ENCODE data around the gene CALCB. TPM values are rescaled to one million over a fixed set of nuclear protein-coding genes. Genes with fewer than 3 reads are reported as not detected.

The CALCB gene
- total and polyA plus RNA-seq, 2 of the 4 experiments (the other 2 are of a cell fraction) = not detected

GRCh38 chr11:15034687-15035267 is 38.6 kb upstream of the CALCB start:
- no TSS peak for BruUV-seq (replicated peaks)
- no peaks in the 10 kb centered on the region for H4K20me1 ChIP-seq (ENCODE audit: insufficient read depth, low read length)
- no peak overlapping the region for H2BK20ac ChIP-seq (ENCODE audit: low read depth, low read length)
- H4K8ac ChIP-seq (ENCODE audit: low read depth in 2 of 2, low read length in 2 of 2) = no peak overlapping the region
- intact Hi-C loops (cut with micrococcal nuclease) (no loop called here), in situ Hi-C loops (cut with MboI; ENCODE audit: low sequenced_read_pairs) (no loop called here), dilution Hi-C loops (cut with HindIII; ENCODE audit: low sequenced_read_pairs, unreplicated experiment) (no loop called here)
- no peak overlapping the region for H3K4me3 ChIP-seq (ENCODE audit: insufficient read depth, low read depth, low read length)
- no peak overlapping the region for H2AK9ac ChIP-seq (replicated peaks; ENCODE audit: low read depth, low read length, poor library complexity)
- H2BK120ac ChIP-seq (ENCODE audit: low read depth, low read length) = no peak overlapping the region
- DNase-seq (no peak), ATAC-seq (ENCODE audit: low read depth) (no peak)
- CTCF ChIA-PET = no interaction called here
- WGBS, 2 experiments (ENCODE audit: extremely low coverage in 2 of 2, insufficient read length in 1 of 2) = 48% methylated on average over 2 of the region's 5 CpGs; no CpG with 5 or more reads in 1 of the 2 experiments
- no peaks in the 10 kb centered on the region for H3K9me3 ChIP-seq (ENCODE audit: control insufficient read depth, insufficient read depth, low read length)
- no peak overlapping the region for H4K5ac ChIP-seq (ENCODE audit: low read depth, low read length)
- no peak overlapping the region for H3K14ac ChIP-seq (replicated peaks; ENCODE audit: low read depth, low read length)
- H3K18ac ChIP-seq (ENCODE audit: low read depth, low read length) = no peak overlapping the region
- peaks cover 1% of the 10 kb centered on the region; the same call in 1 of the 2 replicates for H3K27me3 ChIP-seq (ENCODE audit: control insufficient read depth, insufficient read depth, low read length)
- no peak overlapping the region for H3K9ac ChIP-seq (ENCODE audit: low read depth, low read length)
- POLR2A ChIA-PET (ENCODE audit: unreplicated experiment) = no interaction called here
- no peaks in the 10 kb centered on the region for H3K79me1 ChIP-seq (ENCODE audit: low read depth in 1 of 2, low read length in 2 of 2)
- H2BK15ac ChIP-seq (ENCODE audit: low read depth, low read length) = no peak overlapping the region
- no peak overlapping the region for H3K23ac ChIP-seq (ENCODE audit: low read depth, low read length)
- no peak overlapping the region for H2AFZ ChIP-seq (replicated peaks; ENCODE audit: low read length, poor library complexity)
- H4K91ac ChIP-seq (ENCODE audit: insufficient read depth, low read depth, low read length) = no peak overlapping the region
- no peak overlapping the region for H3K27ac ChIP-seq (ENCODE audit: insufficient read depth, low read length)
- H2BK5ac ChIP-seq (ENCODE audit: low read depth, low read length, poor library complexity, severe bottlenecking) = no peak overlapping the region
- TF ChIP-seq CEBPB (IDR thresholded peaks at IDR 0.05; ENCODE audit: low read depth, low read length) (no peak), ELK1 (IDR thresholded peaks at IDR 0.05; ENCODE audit: borderline replicate concordance, low read depth, low read length) (no peak), USF2 (IDR thresholded peaks at IDR 0.05; ENCODE audit: low read depth, low read length) (no peak), CTCF (conservative IDR thresholded peaks at IDR 0.05; ENCODE audit: low read depth, low read length) (no peak), RAD21 (IDR thresholded peaks at IDR 0.05; ENCODE audit: low read length) (no peak), FOS (IDR thresholded peaks at IDR 0.05; ENCODE audit: low read depth, low read length) (no peak), MAFK (IDR thresholded peaks at IDR 0.05; ENCODE audit: low read depth, low read length) (no peak), CHD1 (IDR thresholded peaks at IDR 0.05; ENCODE audit: low read depth, low read length) (no peak), SMC3 (IDR thresholded peaks at IDR 0.05; ENCODE audit: low read depth, low read length) (no peak), RCOR1 (IDR thresholded peaks at IDR 0.05; ENCODE audit: insufficient replicate concordance, low read length) (no peak), BHLHE40 (IDR thresholded peaks at IDR 0.05; ENCODE audit: low read depth, low read length) (no peak), NFE2L2 (IDR thresholded peaks at IDR 0.05; ENCODE audit: low read depth, low read length) (no peak), RFX5 (IDR thresholded peaks at IDR 0.05; ENCODE audit: low read depth, low read length) (no peak), MAZ (IDR thresholded peaks at IDR 0.05; ENCODE audit: borderline replicate concordance, low read depth, low read length) (no peak)
- H3K4me2 ChIP-seq (ENCODE audit: low read depth, low read length) = no peak overlapping the region
- no peak overlapping the region for H2AK5ac ChIP-seq (ENCODE audit: low read depth, low read length)
- H3K56ac ChIP-seq (ENCODE audit: extremely low read depth, insufficient read depth, low read length) = no peak overlapping the region
- H3K4me1 ChIP-seq (ENCODE audit: control insufficient read depth, insufficient read depth, low read length) = no peaks in the 10 kb centered on the region
- no peaks in the 10 kb centered on the region for H3K36me3 ChIP-seq (ENCODE audit: control insufficient read depth, insufficient read depth, low read length)
- no peak overlapping the region for H3K4ac ChIP-seq (ENCODE audit: low read depth, low read length)
- no peaks in the 10 kb centered on the region for H3K9me1 ChIP-seq (ENCODE audit: insufficient read depth, low read length)
